Activated CD8-positive, alpha-beta memory T cell treated with anti-CD3 and anti-CD28 coated beads for 4 hours (primary cell): ENCODE results near the gene KLB.

Experiments
- DNase-seq, 2 donors: peaks; one replicate each; pipeline ENCODE4 v3.0.0-alpha.2; 2020; ENCODE audit warnings: low read depth in 2 of 2

The KLB gene

DNA sequence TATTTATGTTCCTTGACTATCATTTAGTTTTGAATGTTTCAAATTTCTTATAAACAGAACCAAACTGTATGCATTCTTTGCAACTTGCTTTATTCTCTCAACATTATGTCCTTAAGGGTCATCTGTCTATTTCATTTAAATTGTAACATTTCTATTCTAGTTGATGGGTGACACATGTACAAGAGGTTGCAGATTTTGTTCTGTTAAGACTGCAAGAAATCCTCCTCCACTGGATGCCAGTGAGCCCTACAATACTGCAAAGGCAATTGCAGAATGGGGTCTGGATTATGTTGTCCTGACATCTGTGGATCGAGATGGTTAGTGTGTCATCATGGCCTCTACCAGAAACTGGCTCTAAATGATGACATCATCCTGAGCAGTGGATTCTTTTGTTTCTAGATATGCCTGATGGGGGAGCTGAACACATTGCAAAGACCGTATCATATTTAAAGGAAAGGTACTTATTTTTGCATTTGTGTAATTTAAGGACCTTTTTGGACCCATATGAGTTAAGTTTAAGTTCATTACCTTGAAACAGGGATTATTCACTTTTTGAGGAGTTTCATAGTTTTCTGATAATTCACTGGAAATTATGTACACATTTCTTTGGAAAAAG, 58.3 kb downstream of the KLB start:
- DNase-seq = no peak

DNA sequence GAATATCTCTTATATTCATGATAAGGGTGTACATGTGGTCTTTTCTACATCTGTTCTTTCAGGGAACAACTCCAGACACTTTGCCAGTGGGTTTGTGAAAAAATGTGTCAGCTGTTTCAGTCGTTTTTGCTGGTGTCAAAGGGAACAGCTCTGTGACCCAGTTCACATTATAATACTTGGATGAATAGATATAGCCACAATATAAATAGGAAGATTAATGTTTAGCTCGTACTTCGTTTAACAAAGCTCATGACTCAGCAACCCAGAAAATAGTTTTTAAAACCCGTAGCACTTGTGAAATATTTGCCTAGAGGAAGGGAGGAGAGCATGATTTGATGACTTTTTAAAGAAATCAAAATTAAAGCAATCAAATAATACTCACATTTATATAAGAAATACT, 60.0 kb downstream of the KLB start:
- DNase-seq = no peak

DNA sequence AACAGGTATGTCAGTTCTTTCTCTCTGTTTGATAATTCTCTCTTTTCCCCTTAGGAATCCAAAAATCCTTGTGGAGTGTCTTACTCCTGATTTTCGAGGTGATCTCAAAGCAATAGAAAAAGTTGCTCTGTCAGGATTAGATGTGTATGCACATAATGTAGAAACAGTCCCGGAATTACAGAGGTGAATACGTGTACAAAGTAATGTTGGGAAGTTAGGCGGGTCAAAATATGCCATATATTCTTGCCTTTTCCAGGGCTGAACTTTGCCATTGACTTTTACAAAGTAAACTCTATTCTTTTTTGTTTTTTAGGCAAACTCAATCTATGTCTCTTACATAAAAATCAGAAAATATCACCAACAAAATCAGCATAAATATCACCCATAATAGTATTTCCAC, 60.7 kb downstream of the KLB start:
- no peak for DNase-seq

DNA sequence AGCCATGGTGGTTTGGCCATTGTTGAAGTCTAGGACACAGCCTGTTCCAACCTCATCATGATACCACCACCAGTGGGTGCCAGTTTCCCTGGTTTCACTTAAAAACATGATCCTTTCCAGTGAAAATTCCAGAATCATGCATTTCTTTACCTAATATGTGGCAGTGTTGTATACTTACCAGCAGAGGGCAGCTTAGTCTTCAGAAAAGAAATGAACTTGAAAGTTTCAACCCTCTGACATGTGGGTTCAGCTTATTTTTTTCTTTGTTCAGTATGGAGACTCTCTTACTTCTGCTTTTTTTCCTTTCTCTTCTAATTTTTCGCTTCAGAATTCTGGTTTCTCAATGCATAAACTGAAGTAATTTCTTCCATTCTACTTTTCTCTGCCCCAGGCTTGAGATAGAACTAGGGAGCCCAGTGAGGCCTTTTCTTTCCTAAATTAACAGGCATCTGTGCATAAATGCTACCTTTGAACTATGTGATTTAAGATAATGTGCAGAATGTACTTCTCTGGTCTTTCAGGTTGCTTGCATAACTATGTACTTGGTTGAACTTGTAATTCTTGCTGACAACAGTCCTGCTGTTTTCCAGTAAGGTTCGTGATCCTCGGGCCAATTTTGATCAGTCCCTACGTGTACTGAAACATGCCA, 62.8 kb downstream of the KLB start:
- no peak for DNase-seq

DNA sequence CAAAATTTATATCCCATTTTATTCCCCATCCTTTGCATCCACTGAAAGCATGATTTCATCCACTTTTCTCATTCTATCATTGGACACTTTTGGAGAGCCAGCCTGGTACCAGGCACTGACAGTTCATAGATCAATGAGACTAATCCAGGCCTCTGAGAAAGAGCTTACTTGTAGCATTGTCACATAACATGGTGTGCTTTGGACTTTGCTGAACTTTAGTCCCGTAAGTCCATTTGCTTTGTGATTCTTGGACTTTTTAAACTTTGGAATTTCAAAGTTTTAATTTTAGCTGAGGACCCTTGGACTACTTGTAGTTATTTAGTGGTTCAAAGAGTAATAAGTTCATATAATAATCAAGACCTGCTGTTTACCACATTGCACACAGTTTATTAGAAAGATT, 63.7 kb downstream of the KLB start:
- DNase-seq = no peak

DNA sequence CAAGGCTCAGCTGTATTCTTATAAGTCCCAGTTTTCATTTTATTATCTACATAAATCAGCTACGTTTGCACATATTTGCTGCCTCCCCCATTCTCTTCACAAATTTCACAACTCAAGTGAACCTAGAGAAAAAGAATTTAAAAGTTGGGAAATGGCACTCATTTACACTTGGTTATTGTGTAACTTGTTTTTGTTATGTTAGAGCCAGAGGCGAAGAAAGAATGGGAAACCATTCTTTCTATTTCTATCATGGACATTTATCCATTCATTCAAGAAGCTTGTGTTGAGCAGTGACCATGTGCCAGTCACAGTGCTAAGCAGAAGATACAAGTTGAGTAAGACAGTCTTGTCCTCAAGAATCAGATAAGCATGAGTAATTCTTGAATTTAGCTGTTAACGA, 65.7 kb downstream of the KLB start:
- no peak for DNase-seq

DNA sequence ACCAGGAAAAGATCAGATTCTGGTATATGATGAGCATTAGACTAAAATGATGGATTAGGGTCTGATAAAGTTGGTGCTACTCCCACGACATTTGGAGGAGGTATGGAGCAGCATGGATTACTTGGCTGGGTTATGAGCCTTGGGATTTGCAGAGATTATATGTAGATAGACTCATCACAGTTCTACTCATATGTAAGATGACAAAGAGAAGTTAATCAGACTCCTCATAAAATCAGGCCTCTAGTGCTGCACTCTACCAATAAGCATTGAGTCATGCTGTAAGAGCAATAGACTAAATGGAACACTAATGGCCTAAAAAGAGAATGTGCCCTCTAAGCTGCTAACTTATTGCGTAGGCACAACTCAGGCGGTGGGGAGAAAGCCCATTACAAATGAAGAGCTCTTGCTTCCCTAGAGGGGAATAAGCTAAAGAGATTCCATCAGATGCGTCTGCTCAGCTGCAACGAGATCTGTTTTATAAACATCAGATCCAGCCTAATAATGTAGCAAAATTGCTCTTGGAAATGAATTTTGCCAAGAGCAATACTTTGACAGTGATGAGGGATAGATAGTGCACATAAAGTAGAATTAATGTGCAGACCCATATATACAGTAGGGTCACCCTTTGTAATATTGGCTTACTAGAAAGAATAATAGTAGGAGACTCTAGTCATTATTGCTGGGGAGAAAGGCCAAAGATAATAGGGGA, 69.6 kb downstream of the KLB start:
- DNase-seq = no peak

DNA sequence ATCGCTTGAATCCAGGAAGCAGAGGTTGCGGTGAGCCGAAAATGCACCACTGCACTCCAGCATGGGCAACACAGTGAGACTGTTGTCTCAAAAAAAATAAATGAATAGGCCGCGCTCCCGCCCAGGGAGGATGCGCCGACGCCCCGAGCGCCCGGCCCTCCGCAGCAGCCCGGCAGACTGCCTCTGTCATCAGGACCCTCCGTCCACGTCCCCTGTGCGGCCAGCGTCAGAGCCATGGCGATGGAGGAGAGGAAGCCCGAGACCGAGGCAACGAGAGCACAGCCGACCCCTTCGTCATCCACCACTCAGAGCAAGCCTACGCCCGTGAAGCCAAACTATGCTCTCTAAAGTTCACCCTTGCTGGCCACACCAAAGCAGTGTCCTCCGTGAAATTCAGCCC, 73.5 kb downstream of the KLB start:
- no peak for DNase-seq

DNA sequence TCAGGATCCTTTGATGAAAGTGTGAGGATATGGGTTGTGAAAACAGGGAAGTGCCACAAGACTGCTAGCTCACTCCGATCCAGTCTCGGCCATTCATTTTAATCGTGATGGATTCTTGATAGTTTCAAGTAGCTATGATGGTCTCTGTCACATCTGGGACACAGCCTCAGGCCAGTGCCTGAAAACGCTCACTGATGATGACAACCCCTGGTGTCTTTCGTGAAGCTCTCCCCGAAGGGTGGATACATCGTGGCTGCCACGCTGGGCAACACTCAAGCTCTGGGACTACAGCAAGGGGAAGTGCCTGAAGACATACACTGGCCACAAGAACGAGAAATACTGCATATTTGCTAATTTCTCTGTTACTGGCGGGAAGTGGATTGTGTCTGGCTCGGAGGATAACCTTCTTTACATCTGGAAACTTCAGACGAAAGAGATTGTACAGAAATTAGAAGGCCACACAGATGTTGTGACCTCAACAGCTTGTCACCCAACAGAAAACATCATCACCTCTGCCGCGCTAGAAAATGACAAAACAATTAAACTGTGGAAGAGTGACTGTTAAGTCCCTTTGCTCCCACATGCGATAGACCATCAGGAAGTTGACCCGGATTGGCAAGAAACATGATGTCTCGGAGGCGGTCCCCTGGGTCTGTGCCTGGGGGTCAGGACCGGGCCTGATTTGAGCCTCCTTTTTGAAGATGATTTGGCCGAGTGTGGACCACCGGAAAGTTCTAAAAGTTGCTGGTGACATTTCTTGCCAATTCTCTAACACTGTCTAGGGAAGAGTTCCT, 74.4 kb downstream of the KLB start:
- DNase-seq = no peak

DNA sequence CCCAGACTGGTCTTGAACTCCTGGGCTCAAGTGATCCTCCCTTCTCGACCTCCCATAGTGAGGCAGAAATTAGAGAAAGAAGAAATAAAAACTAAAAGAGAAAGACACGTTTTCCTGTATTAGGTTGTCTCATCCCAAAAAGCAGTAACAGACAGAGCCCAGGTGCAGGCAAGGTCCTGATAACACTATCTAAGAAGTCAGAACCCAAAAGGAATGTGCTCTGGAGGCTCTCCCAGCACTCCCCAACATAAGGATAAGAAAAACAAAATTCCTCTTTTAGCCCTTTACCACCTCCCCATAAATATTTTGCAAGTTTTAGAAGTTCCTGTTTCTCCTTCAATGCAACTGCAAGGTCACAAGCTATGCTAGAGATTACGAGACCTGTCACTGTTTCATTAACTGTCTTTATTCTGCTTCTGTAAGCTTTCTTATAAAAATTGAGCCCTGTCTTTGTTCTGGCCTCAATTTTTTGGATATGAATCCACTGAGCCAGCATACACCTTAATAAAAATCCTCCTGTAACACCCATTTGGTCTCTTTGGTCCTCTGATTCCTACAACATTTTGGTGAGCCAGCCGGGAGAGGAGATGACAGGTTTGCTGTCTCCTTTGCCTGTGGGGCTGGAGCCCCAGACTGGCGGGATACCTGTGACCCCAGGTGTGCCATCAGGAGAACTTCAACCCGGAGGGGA, 78.0 kb downstream of the KLB start:
- no peak for DNase-seq

DNA sequence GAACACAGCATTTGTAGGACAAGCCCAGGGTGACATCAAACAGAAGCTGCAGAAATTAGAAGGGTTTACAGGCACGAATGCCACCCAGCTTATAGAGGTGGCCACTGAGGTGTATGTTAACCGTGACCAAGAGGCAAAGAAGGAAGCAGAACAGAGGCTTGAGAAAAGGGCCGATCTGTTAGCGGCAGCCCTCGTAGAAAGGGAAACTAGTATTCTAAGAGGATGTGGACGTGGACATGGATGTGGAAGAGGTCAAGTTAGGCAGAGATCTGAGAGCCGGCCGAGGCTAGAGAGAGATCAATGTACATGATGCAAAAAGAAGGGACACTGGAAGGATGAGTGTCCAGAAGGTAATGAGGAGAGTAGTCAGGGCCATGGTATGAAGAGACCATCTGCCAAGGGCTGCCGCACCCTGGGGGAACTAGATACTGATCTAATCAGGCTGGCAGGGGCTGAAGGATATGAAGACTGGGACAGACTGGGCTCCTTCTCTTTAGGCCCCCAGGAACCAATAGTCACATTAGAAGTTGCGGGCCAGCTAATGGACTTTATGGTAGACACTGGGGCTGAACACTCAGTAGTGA, 79.6 kb downstream of the KLB start:
- no peak for DNase-seq

DNA sequence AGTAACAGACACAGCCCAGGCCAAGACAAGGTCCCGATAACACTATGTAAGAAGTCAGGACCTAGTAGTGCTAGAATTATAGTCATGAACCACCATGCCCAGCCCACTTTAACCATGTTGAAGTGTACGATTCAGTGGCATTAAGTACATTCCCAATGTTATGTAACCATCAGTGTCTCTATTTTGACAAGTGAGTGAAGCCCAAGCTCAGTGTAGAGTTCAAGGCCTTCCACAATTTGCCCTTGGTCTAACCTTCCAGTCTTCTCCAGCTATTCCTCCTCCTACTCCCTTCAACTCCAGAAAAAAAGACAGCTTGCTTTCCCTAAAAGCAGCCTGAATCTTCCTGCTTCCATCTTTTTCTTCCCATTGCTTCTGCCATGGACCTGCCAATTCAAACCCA, 83.6 kb downstream of the KLB start:
- no peak for DNase-seq

DNA sequence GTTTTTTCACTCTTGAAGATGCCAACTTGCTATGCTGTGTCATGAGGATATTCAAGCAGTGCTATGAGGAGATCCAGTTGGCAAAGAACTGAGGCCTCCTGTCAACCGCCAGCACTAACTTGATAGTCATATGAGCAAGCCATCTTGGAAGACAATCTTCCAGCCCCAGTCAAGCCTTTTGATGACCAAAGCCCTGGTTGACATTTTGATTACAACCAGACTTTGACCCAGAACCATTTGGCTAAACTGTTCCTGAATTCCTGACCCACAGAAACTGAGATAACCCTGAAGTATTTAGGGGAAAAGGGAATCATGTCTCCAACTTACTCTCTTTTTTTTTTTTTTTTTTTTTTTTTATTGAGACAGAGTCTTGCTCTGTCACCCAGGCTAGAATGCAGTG, 87.6 kb downstream of the KLB start:
- DNase-seq = no peak

DNA sequence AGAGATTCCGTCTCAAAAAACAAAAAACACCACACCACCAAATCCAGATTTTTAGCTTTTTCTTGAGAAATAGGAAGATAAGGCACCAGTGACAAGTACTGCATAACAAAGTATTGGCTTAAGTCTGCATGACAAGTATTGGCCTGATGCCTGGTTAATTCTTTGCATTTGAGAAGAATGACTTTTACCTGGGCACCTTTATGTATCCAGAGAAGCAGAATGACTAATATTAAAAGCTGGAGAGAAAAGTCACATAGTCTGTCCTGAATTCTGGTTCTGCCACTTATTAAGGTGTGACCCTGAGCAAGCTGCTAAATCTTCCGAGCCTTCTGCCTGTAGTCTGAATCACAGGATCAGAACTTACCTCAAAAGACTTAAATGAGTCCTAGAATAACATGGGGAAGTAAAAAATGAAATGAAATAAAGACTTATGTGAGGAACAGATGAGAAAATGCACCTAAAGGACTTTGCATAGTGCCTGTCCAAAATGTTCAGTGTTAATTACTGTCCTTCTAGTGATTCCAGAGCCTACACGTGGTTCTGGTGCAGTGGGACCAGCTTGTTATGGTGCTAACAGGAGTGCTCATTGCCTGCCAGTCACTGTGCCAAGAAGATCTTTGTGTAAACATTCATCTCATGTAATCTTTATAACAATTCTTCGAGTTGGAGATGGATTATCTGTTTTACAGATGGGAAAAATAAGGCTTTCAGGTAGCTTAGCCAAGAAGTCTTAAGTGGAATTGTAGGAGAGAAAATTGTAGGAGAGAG, 88.9 kb downstream of the KLB start:
- DNase-seq = no peak

DNA sequence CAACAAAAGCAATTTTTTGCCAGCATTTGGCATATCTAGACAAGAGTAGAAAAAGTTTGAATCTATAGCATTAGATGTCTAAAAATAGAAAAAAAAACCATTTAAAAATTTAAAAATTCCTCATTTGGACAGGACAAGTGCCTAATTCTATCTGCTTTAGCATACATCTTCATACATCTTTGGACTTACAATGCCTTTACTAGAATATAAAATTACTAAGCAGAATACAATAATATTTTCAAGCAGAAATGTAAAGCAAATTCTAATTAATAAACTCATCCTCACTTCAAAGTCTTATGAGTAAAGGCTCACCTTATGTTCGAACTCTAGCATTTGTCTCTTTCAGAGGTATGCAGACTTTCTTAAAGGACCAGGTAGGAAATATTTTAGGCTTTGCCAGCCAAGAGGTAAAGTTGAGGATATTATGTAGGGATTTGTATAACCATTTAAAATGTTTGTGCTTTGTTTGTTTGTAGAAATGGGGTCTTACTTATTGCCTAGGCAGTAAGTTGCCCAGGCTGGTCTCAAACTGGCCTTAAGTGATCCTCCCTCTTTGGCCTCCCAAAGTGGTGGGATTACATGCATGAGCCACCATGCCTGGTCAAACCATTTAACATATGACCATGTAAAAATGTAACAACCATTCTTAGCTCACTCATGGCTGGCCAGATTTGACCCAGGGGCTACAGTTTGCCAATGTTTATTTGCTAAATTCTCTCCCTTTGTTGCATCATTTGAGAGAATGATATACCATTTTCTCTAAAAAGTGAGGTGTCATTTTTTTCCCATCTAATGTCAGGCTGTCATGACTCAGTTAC, 91.4 kb downstream of the KLB start:
- DNase-seq = no peak

DNA sequence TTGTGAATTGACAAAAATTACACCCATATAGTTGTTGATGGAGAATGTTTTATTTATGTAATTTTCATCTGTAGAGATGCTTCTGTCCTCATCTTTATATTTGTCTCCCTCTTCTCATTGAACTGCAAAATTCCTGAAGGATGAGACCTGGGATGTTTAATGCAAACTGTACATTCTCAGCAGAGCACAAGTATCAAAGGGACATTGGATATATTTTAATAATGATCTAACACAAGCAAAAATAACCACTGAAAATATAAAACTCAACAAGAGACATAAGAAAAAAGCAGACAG, 91.9 kb downstream of the KLB start:
- DNase-seq = no peak
